Loucy (cell line): Measurements from ENCODE around the gene USF2.

Experiments
- H2AFZ ChIP-seq: fragments of 200-600 bp; sonication (generic); 2 replicates; pipeline ENCODE4 v1.6.0; 2016; ENCODE audit warnings: antibody characterized with exemption, mild to moderate bottlenecking, low read length, moderate library complexity
- H3F3A ChIP-seq: fragments of 200-600 bp; 2 replicates; pipeline ENCODE4 v1.6.0; 2016; ENCODE audit warnings: antibody characterized with exemption, low read depth, mild to moderate bottlenecking
- H3K27me3 ChIP-seq: fragments of 200-600 bp; sonication (generic); 2 replicates; pipeline ENCODE4 v1.6.1; 2014; ENCODE audit warnings: low read length, mild to moderate bottlenecking; ENCODE audit not compliant: insufficient read depth, poor library complexity, severe bottlenecking
- H3K36me3 ChIP-seq: fragments of 200-600 bp; sonication (generic); 2 replicates; pipeline ENCODE4 v1.6.1; 2016; ENCODE audit warnings: low read length; ENCODE audit not compliant: insufficient read depth
- H3K4me1 ChIP-seq: fragments of 200-600 bp; sonication (generic); 2 replicates; pipeline ENCODE4 v1.5.1; 2014; ENCODE audit warnings: low read length, mild to moderate bottlenecking; ENCODE audit not compliant: insufficient read depth, poor library complexity, severe bottlenecking
- H3K4me2 ChIP-seq: fragments of 200-600 bp; sonication (generic); 2 replicates; pipeline ENCODE4 v1.6.0; 2014; ENCODE audit warnings: antibody characterized with exemption, low read length, low read depth, mild to moderate bottlenecking; ENCODE audit not compliant: poor library complexity, severe bottlenecking
- H3K4me3 ChIP-seq: fragments of 200-600 bp; sonication (generic); 2 replicates; pipeline ENCODE4 v1.5.1; 2014; ENCODE audit warnings: low read length, mild to moderate bottlenecking, mixed read lengths; ENCODE audit not compliant: poor library complexity, severe bottlenecking
- H3K79me2 ChIP-seq: fragments of 200-600 bp; sonication (generic); 2 replicates; pipeline ENCODE4 v1.6.1; 2014; ENCODE audit warnings: low read length; ENCODE audit not compliant: insufficient read depth
- H3K9ac ChIP-seq: fragments of 200-600 bp; sonication (generic); 2 replicates; pipeline ENCODE4 v1.6.0; 2014; ENCODE audit warnings: mild to moderate bottlenecking, low read depth, low read length, moderate library complexity; ENCODE audit not compliant: poor library complexity, severe bottlenecking
- H3K9me2 ChIP-seq: fragments of 200-600 bp; sonication (generic); replicated peaks from 2 replicates; pipeline ENCODE4 v1.6.1; 2016; ENCODE audit warnings: low read depth, low read length, mixed read lengths
- H3K9me3 ChIP-seq: fragments of 200-600 bp; sonication (generic); 2 replicates; pipeline ENCODE4 v1.6.1; 2014; ENCODE audit warnings: mild to moderate bottlenecking, antibody characterized with exemption, low read length, low read depth; ENCODE audit not compliant: insufficient read depth
- H4K20me1 ChIP-seq: fragments of 200-600 bp; sonication (generic); 2 replicates; pipeline ENCODE4 v1.6.0; 2014; ENCODE audit warnings: antibody characterized with exemption, low read length, mild to moderate bottlenecking; ENCODE audit not compliant: insufficient read depth, poor library complexity, severe bottlenecking
- CTCF ChIP-seq: fragments of 200-600 bp; sonication (generic); conservative IDR thresholded peaks from 2 replicates; pipeline ENCODE4 v1.5.1; 2014; ENCODE audit warnings: mild to moderate bottlenecking, antibody characterized with exemption, low read length
- EZH2phosphoT487 ChIP-seq: fragments of 200-600 bp; IDR thresholded peaks from 2 replicates; pipeline ENCODE4 v1.6.1; 2018; ENCODE audit warnings: antibody characterized with exemption, mild to moderate bottlenecking, moderate library complexity, borderline replicate concordance

USF2 gene

GRCh38 chr19:35294859-35295791 lies 26.4 kb downstream of the USF2 start:
- Histone ChIP-seq H3K79me2 (no peaks in the 10 kb centered on the region), H3K9me3 (no peaks in the 10 kb centered on the region), H3K4me2 (no peak overlapping the region), H3K9me2 (no peaks in the 10 kb centered on the region), H3F3A (no peaks in the 10 kb centered on the region), H2AFZ (no peak overlapping the region), H4K20me1 (no peaks in the 10 kb centered on the region), H3K4me1 (no peaks in the 10 kb centered on the region), H3K36me3 (no peaks in the 10 kb centered on the region), H3K4me3 (no peak overlapping the region), H3K27me3 (no peaks in the 10 kb centered on the region), H3K9ac (no peak overlapping the region)
- TF ChIP-seq CTCF (no peak), EZH2phosphoT487 (no peak)

- no peaks in the 10 kb centered on the region for H3K79me2 ChIP-seq
- no peak overlapping the region for H3K4me2 ChIP-seq
- TF ChIP-seq EZH2phosphoT487 (no peak), CTCF (no peak)
Observed at GRCh38 chr19:35295792-35296462, 27.2 kb downstream of the USF2 start.

GRCh38 chr19:35296644-35297514 lies 28.1 kb downstream of the USF2 start:
- Histone ChIP-seq H2AFZ (no peak overlapping the region), H3K9ac (no peak overlapping the region), H3K27me3 (no peaks in the 10 kb centered on the region), H3K4me1 (no peaks in the 10 kb centered on the region), H3K9me2 (no peaks in the 10 kb centered on the region), H3K4me3 (no peak overlapping the region), H4K20me1 (no peaks in the 10 kb centered on the region), H3K79me2 (no peaks in the 10 kb centered on the region), H3K36me3 (no peaks in the 10 kb centered on the region), H3K4me2 (no peak overlapping the region), H3K9me3 (no peaks in the 10 kb centered on the region), H3F3A (no peaks in the 10 kb centered on the region)
- TF ChIP-seq EZH2phosphoT487 (no peak), CTCF (no peak)

More at GRCh38 chr19:35295792-35296462, 27.2 kb downstream of the USF2 start:
- H3K9ac ChIP-seq = no peak overlapping the region
- H4K20me1 ChIP-seq = no peaks in the 10 kb centered on the region
- H3K9me3 ChIP-seq = no peaks in the 10 kb centered on the region
- H3K36me3 ChIP-seq = no peaks in the 10 kb centered on the region
- H3K9me2 ChIP-seq = no peaks in the 10 kb centered on the region
- H3F3A ChIP-seq = no peaks in the 10 kb centered on the region
- no peak overlapping the region for H3K4me3 ChIP-seq
- H3K4me1 ChIP-seq = no peaks in the 10 kb centered on the region
- peak overlapping the region; percentile 45; the same call in 1 of the 2 replicates for H2AFZ ChIP-seq
- no peaks in the 10 kb centered on the region for H3K27me3 ChIP-seq
